PC-3 (cell line): ENCODE data around the gene CST1.
"Not testable (repeated sequence)": the region's sequence is repeated elsewhere in the genome, so short reads cannot be mapped to it uniquely, and the experiment has no call there.

ENCODE experiments used
- CTCF ChIP-seq: fragments of 300-600 bp; sonication (generic); conservative IDR thresholded peaks from 2 replicates; pipeline ENCODE4 v1.5.1; 2017; ENCODE audit warnings: antibody characterized with exemption, low read depth, mild to moderate bottlenecking, low read length
- EZH2 ChIP-seq: fragments of 300-600 bp; sonication (generic); IDR thresholded peaks from one replicate; pipeline ENCODE4 v1.6.1; 2017; ENCODE audit warnings: antibody characterized with exemption, mild to moderate bottlenecking, low read length; ENCODE audit not compliant: unreplicated experiment

- TF ChIP-seq CTCF, EZH2: not testable (repeated sequence)
Measured at GRCh38 chr20:23747551-23747950, 3.2 kb downstream of the CST1 start.
